Brain microvascular endothelial cell (primary cell): ENCODE results near the gene MRPL24.

Experiments used
- DNase-seq: peaks from one replicate; pipeline ENCODE4 v3.0.0-alpha.2; 2020
- H3K27ac ChIP-seq: fragments of 250-450 bp; sonication (Bioruptor Pico); 2 replicates; pipeline ENCODE4 v1.5.1; 2020; ENCODE audit warnings: mild to moderate bottlenecking, moderate library complexity
- H3K27me3 ChIP-seq: fragments of 250-450 bp; sonication (Bioruptor Pico); replicated peaks from 2 replicates; pipeline ENCODE4 v1.5.1; 2020; ENCODE audit warnings: mild to moderate bottlenecking
- H3K36me3 ChIP-seq: fragments of 250-450 bp; sonication (Bioruptor Pico); replicated peaks from 2 replicates; pipeline ENCODE4 v1.5.1; 2020; ENCODE audit warnings: mild to moderate bottlenecking
- H3K4me3 ChIP-seq: 2 replicates; pipeline ENCODE4 v1.5.1; 2011; ENCODE audit warnings: low read depth, mild to moderate bottlenecking, control low read depth, low read length, moderate library complexity
- in situ Hi-C: cut with HindIII; loops from 2 replicates; pipeline ENCODE4 v1.10.0; 2017; ENCODE audit warnings: low sequenced_read_pairs, low pct_ligation_motif_present
- TF ChIP-seq, protein P1 (sequence below): IDR thresholded peaks from 2 replicates; pipeline ENCODE4 v1.5.1; 2011; ENCODE audit warnings: low read depth, mild to moderate bottlenecking, moderate library complexity, low read length, control low read depth, inconsistent platforms; ENCODE audit errors: missing control alignments

The MRPL24 gene

DNA sequence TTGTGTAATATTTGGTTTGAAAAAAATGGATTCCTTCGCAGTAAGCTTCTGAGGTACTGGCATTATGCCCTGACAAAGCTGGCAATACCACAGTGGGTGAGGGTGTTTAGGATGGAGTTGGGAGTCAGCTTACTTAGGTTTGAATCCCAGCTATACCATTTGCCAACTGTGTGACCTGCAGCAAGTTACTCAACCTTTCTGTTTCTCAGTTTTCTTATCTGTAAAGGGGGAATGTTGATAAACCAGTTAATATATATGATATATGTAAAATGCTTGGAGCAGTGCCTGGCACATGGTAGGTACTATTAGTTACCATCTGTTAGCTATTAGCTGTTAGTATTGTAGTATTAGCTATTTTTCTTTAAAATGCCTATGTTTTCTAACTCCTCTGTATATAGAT lies 15.5 kb upstream of the MRPL24 start:
- no peaks in the 10 kb centered on the region for H3K36me3 ChIP-seq
- no peak for DNase-seq
- H3K27ac ChIP-seq, result no peak overlapping the region
- H3K27me3 ChIP-seq, result no peaks in the 10 kb centered on the region
- TF ChIP-seq, protein P1, sequence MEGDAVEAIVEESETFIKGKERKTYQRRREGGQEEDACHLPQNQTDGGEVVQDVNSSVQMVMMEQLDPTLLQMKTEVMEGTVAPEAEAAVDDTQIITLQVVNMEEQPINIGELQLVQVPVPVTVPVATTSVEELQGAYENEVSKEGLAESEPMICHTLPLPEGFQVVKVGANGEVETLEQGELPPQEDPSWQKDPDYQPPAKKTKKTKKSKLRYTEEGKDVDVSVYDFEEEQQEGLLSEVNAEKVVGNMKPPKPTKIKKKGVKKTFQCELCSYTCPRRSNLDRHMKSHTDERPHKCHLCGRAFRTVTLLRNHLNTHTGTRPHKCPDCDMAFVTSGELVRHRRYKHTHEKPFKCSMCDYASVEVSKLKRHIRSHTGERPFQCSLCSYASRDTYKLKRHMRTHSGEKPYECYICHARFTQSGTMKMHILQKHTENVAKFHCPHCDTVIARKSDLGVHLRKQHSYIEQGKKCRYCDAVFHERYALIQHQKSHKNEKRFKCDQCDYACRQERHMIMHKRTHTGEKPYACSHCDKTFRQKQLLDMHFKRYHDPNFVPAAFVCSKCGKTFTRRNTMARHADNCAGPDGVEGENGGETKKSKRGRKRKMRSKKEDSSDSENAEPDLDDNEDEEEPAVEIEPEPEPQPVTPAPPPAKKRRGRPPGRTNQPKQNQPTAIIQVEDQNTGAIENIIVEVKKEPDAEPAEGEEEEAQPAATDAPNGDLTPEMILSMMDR, result no peak
- in situ Hi-C loops, result no loop called here
- no peak overlapping the region for H3K4me3 ChIP-seq

DNA sequence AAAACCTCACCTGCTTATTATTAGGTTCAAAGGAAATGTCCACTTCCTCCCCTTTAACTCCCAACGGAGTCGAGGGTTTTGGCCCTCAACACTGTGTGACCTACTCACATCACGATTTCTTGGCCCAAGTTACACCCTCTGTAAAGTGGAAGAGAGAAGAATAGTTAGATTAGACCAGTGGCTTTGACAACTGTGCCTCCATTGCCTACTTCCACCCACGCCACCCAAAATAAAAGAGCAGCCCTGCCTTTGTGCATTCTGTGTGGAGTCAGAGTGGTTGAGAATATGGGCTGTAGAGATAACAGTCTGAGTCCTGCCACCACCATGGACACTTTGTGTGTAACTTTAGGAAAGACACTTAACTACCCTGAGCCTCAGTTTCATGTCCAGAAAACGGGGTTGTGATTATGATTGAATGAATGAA lies 14.7 kb upstream of the MRPL24 start:
- Histone ChIP-seq H3K4me3 (no peak overlapping the region), H3K27ac (no peak overlapping the region), H3K36me3 (no peaks in the 10 kb centered on the region), H3K27me3 (no peaks in the 10 kb centered on the region)
- no peak for DNase-seq
- in situ Hi-C loops, result no loop called here
- TF ChIP-seq, protein P1, result no peak

DNA sequence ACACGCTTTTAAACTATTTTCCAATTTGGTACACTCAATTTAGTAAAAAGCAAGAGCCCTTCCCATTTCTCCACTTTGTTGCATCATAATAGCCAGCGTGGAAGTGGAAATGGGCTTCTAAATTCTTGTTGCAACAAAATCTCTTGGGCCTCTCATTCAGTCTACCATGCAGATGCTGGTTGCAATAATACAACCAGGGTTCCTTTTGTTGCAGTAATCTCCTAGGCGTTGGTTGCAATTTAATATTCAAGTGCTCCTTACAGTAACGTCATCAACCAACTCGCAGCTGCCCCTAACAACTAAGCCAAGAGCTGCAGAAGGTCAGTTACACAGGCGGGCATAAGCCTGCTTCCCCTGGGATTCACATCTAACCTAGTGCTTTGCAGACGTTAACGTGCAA lies 13.3 kb upstream of the MRPL24 start:
- H3K27me3 ChIP-seq, result no peaks in the 10 kb centered on the region
- H3K36me3 ChIP-seq, result no peaks in the 10 kb centered on the region
- no peak for DNase-seq
- no peak overlapping the region for H3K4me3 ChIP-seq
- no peak overlapping the region for H3K27ac ChIP-seq
- in situ Hi-C loops, result no loop called here
- TF ChIP-seq, protein P1, result no peak

DNA sequence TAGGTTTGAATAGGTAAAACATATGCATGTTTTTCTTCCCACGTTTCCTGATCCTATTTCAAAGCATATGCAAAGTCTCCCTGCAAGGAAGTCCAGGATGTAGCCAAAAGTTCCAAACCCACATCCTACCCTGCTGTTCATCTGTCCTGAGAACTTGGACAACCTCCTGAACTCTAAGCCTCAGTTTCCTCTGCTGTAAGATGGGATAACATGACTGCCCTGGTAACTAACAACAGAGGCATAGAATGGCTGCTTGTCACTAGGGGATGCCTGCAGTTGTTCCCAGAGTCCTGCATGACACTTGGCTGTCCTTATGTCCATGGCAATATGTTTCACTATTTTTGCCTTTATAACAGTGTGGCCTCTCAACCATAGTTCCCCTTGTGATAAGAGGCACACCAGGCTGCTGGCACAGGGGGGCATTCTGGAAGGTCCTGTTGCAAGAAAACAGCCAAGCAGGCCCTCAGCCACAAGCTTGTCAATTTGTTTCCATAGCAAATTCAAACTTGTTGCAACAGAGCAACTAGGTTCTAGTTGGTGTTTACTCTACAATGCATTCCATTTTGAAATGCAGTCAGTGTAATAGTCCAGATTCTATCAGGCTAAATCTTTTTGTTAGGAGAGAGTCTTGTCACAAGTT lies 12.1 kb upstream of the MRPL24 start:
- in situ Hi-C loops, result no loop called here
- Histone ChIP-seq H3K27me3 (no peaks in the 10 kb centered on the region), H3K27ac (no peak overlapping the region), H3K36me3 (no peaks in the 10 kb centered on the region), H3K4me3 (peak overlapping the region; percentile 96)
- DNase-seq, result no peak
- TF ChIP-seq, protein P1, result no peak

DNA sequence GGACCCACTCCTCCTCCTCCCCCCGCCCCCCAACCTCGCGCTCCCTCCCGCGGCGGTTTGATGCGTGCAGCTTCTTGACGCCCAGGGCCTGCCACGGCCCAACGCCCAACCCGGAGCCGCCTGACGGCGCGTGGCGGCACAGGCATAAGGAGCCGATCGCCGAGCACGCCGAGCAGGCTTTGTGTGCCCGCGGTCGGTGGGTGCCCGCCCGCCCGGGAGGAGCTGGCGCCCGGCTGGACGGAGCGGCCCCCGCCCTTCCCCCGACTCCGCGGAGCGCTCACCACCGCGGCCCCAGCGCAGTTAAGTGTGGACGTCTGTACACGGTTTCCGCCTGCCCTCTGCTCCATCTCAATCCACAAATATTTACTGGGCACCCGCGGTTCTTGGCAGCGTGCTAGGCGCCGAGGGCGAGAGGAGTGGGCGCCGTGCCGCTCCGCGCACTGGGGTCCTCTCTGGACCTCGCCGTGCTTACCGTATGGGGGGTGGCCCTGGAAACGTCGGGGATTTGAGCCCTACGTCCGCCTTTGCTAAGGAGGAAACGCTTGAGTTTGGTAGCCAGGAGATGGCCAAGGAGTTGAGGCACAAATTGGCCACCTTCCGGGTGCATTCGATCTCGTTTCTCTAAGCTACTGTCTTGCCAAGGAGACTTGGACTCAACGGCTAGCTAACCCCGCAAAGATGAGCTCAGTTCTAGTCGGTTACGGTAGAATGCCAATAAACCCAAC lies 11.0 kb upstream of the MRPL24 start:
- in situ Hi-C loops, result no loop called here
- Histone ChIP-seq H3K36me3 (no peaks in the 10 kb centered on the region), H3K27me3 (no peaks in the 10 kb centered on the region), H3K27ac (peak overlapping the region; percentile 59), H3K4me3 (peak overlapping the region; percentile 96)
- peak; percentile 95 for DNase-seq
- TF ChIP-seq, protein P1, result peak; percentile 10

DNA sequence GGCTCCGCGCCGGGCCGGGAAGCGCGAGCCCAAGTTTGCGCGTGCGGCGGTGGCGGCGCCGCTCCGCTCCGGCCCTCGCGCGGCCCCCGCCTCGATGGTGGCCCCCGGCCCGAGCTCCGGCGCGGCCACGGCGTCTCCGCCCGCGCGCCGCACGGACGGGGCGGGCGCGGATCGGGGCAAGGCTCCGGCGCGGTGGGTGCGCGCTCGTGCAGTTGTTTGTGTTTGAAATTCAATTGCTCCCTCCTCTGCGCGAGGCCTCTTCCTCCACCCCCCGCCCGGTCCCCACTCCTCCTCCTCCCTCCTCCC lies 10.5 kb upstream of the MRPL24 start, which contains the start of gene HDGF:
HDGF (minus strand) TSS at position 225 of the 306 bp plus-strand sequence. CDS start 246 bp downstream, outside the sequence.
- DNase-seq, result no peak
- peak within 1 kb of the TSS; percentile 96 for H3K4me3 ChIP-seq
- no peaks in the 10 kb centered on the region for H3K27me3 ChIP-seq
- in situ Hi-C loops, result no loop called here
- TF ChIP-seq, protein P1, result no peak
- H3K27ac ChIP-seq, result peak within 1 kb of the TSS; percentile 99
- no peaks in the 10 kb centered on the region for H3K36me3 ChIP-seq
